ENCODE results near the gene CBFA2T3.

Gene CBFA2T3

GRCh38 chr16:88876942-88877526, 100.0 kb downstream of the CBFA2T3 start:
- H3K27ac ChIP-seq = no peak overlapping the region
- TF ChIP-seq CTCF (IDR thresholded peaks at IDR 0.05) (no peak), ZFX (IDR thresholded peaks at IDR 0.05; ENCODE audit: borderline replicate concordance) (no peak)

GRCh38 chr16:88875703-88876234, 101.2 kb downstream of the CBFA2T3 start:
- H3K27ac ChIP-seq = no peak overlapping the region
- TF ChIP-seq CTCF (IDR thresholded peaks at IDR 0.05) (no peak), ZFX (IDR thresholded peaks at IDR 0.05; ENCODE audit: borderline replicate concordance) (no peak)

- TF ChIP-seq CTCF (IDR thresholded peaks at IDR 0.05) (no peak), ZFX (IDR thresholded peaks at IDR 0.05; ENCODE audit: borderline replicate concordance) (no peak)
- no peak overlapping the region for H3K27ac ChIP-seq
Observed at GRCh38 chr16:88874938-88875599, 101.9 kb downstream of the CBFA2T3 start.

- TF ChIP-seq ZFX (IDR thresholded peaks at IDR 0.05; ENCODE audit: borderline replicate concordance) (no peak), CTCF (IDR thresholded peaks at IDR 0.05) (no peak)
- H3K27ac ChIP-seq = no peak overlapping the region
Observed at GRCh38 chr16:88872650-88873331, 104.2 kb downstream of the CBFA2T3 start.

GRCh38 chr16:88871730-88872416, 105.1 kb downstream of the CBFA2T3 start:
- no peak for TF ChIP-seq CTCF (IDR thresholded peaks at IDR 0.05)
- H3K27ac ChIP-seq = no peak overlapping the region

GRCh38 chr16:88871349-88871702, 105.7 kb downstream of the CBFA2T3 start:
- no peak overlapping the region for H3K27ac ChIP-seq
- TF ChIP-seq CTCF (IDR thresholded peaks at IDR 0.05) = no peak
- TF ChIP-seq ZFX (IDR thresholded peaks at IDR 0.05; ENCODE audit: borderline replicate concordance) = no peak

Measured in 22Rv1 (cell line).